ENCODE measurements around the gene LHX4. TPM values are rescaled to one million over a fixed set of nuclear protein-coding genes. Genes with fewer than 3 reads are reported as not detected.

The LHX4 gene
- polyA plus RNA-seq, 6 donors from 2014 or later, result 0.12 to 0.42 (median 0.23) TPM; not detected in 1

- ATAC-seq (ENCODE audit: low read depth in 2 of 2) (no peak), DNase-seq (no peak)
- Mint-ChIP-seq H3K4me3 (no peak overlapping the region), H3K36me3 (no peaks in the 10 kb centered on the region), H3K27ac (no peak overlapping the region), H3K27me3 (peaks cover 38 to 63% (median 60%) of the 10 kb centered on the region in 3 donors), H3K4me1 (no peaks in the 10 kb centered on the region), H3K9me3 (peaks cover 0 to 2% (median 0%) of the 10 kb centered on the region in 7 donors)
Observed at GRCh38 chr1:180221462-180221861, 8.6 kb upstream of the LHX4 start.

GRCh38 chr1:180224902-180225301, 5.2 kb upstream of the LHX4 start:
- DNase-seq (no peak), ATAC-seq (ENCODE audit: low read depth in 2 of 2) (no peak)
- Mint-ChIP-seq H3K36me3 (no peaks in the 10 kb centered on the region), H3K27ac (peak overlapping the region in 1 of 6 donors; percentile 37), H3K27me3 (peaks cover 53 to 79% (median 77%) of the 10 kb centered on the region in 3 donors), H3K4me1 (peaks cover 7 to 8% (median 8%) of the 10 kb centered on the region in 3 donors), H3K9me3 (peaks cover 0 to 2% (median 0%) of the 10 kb centered on the region in 7 donors), H3K4me3 (peak overlapping the region in 1 of 8 donors; percentile 26)

GRCh38 chr1:180225403-180225802, 4.7 kb upstream of the LHX4 start:
- H3K4me1 Mint-ChIP-seq, result peaks cover 7 to 8% (median 8%) of the 10 kb centered on the region in 3 donors
- peak overlapping the region in 1 of 8 donors; percentile 26 for H3K4me3 Mint-ChIP-seq
- no peak for ATAC-seq (ENCODE audit: low read depth in 2 of 2)
- H3K27me3 Mint-ChIP-seq, result peaks cover 53 to 75% (median 74%) of the 10 kb centered on the region in 3 donors
- no peak overlapping the region for H3K27ac Mint-ChIP-seq
- H3K9me3 Mint-ChIP-seq, result peaks cover 0 to 2% (median 0%) of the 10 kb centered on the region in 7 donors
- DNase-seq, result no peak
- no peaks in the 10 kb centered on the region for H3K36me3 Mint-ChIP-seq

GRCh38 chr1:180227861-180228647, 2.0 kb upstream of the LHX4 start:
- Mint-ChIP-seq H3K36me3 (no peaks in the 10 kb centered on the region), H3K27ac (peak overlapping the region in 1 of 6 donors; percentile 36)
- ATAC-seq (ENCODE audit: low read depth in 2 of 2), result no peak

GRCh38 chr1:180228648-180229482, 1.2 kb upstream of the LHX4 start:
- Mint-ChIP-seq H3K27ac (peak overlapping the region in 2 of 6 donors; percentile 29 to 88), H3K4me1 (peaks cover 16 to 25% (median 24%) of the 10 kb centered on the region in 3 donors), H3K4me3 (peak overlapping the region; percentile 72 to 88 (median 78)), H3K27me3 (peaks cover 57 to 74% (median 64%) of the 10 kb centered on the region in 3 donors), H3K36me3 (no peaks in the 10 kb centered on the region), H3K9me3 (peaks cover 0 to 4% (median 0%) of the 10 kb centered on the region in 7 donors)
- DNase-seq (no peak), ATAC-seq (ENCODE audit: low read depth in 2 of 2) (peak in 1 of 2 donors; percentile 24)

More at GRCh38 chr1:180227861-180228647, 2.0 kb upstream of the LHX4 start:
- Mint-ChIP-seq H3K9me3 (peaks cover 0 to 2% (median 0%) of the 10 kb centered on the region in 7 donors), H3K27me3 (peaks cover 57 to 74% (median 64%) of the 10 kb centered on the region in 3 donors), H3K4me3 (peak overlapping the region; percentile 72 to 88 (median 76)), H3K4me1 (peaks cover 15 to 22% (median 19%) of the 10 kb centered on the region in 3 donors)
- DNase-seq, result no peak

GRCh38 chr1:180230416-180230790, 339 bp downstream of the LHX4 start:
- H3K4me3 Mint-ChIP-seq, result peak overlapping the region; percentile 73 to 91 (median 85)
- peaks cover 56 to 76% (median 60%) of the 10 kb centered on the region in 3 donors for H3K27me3 Mint-ChIP-seq
- peaks cover 0 to 6% (median 0%) of the 10 kb centered on the region in 7 donors for H3K9me3 Mint-ChIP-seq
- ATAC-seq (ENCODE audit: low read depth in 2 of 2), result peak in 1 of 2 donors; percentile 16
- peak overlapping the region in 2 of 6 donors; percentile 28 to 52 for H3K27ac Mint-ChIP-seq
- DNase-seq, result no peak
- no peaks in the 10 kb centered on the region for H3K36me3 Mint-ChIP-seq
- peaks cover 24 to 38% (median 38%) of the 10 kb centered on the region in 3 donors for H3K4me1 Mint-ChIP-seq

- Mint-ChIP-seq H3K4me3 (peak overlapping the region; percentile 73 to 91 (median 85)), H3K4me1 (peaks cover 28 to 43% (median 41%) of the 10 kb centered on the region in 3 donors), H3K27me3 (peaks cover 57 to 76% (median 64%) of the 10 kb centered on the region in 3 donors), H3K36me3 (no peaks in the 10 kb centered on the region), H3K27ac (no peak overlapping the region), H3K9me3 (peaks cover 0 to 6% (median 0%) of the 10 kb centered on the region in 7 donors)
- ATAC-seq (ENCODE audit: low read depth in 2 of 2), result peak in 1 of 2 donors; percentile 31
- DNase-seq, result no peak
Observed at GRCh38 chr1:180230791-180231505, 884 bp downstream of the LHX4 start.

- peak overlapping the region in 1 of 6 donors; percentile 24 for H3K27ac Mint-ChIP-seq
- peak; percentile 24 to 29 for ATAC-seq (ENCODE audit: low read depth in 2 of 2)
- H3K9me3 Mint-ChIP-seq, result peaks cover 0 to 6% (median under 1%) of the 10 kb centered on the region in 7 donors
- H3K36me3 Mint-ChIP-seq, result no peaks in the 10 kb centered on the region
- peaks cover 62 to 78% (median 69%) of the 10 kb centered on the region in 3 donors for H3K27me3 Mint-ChIP-seq
- H3K4me3 Mint-ChIP-seq, result peak overlapping the region; percentile 73 to 90 (median 82)
- no peak for DNase-seq
- H3K4me1 Mint-ChIP-seq, result peaks cover 33 to 48% (median 47%) of the 10 kb centered on the region in 3 donors
Observed at GRCh38 chr1:180231506-180231921, 1.4 kb downstream of the LHX4 start.

GRCh38 chr1:180231936-180232335, 1.9 kb downstream of the LHX4 start:
- no peak for ATAC-seq (ENCODE audit: low read depth in 2 of 2)
- H3K36me3 Mint-ChIP-seq, result no peaks in the 10 kb centered on the region
- H3K27ac Mint-ChIP-seq, result peak overlapping the region in 1 of 6 donors; percentile 10
- DNase-seq, result no peak
- H3K27me3 Mint-ChIP-seq, result peaks cover 64 to 78% (median 69%) of the 10 kb centered on the region in 3 donors
- peak overlapping the region; percentile 46 to 90 (median 82) for H3K4me3 Mint-ChIP-seq
- peaks cover 0 to 9% (median 0%) of the 10 kb centered on the region in 7 donors for H3K9me3 Mint-ChIP-seq
- peaks cover 35 to 51% (median 49%) of the 10 kb centered on the region in 3 donors for H3K4me1 Mint-ChIP-seq

- H3K36me3 Mint-ChIP-seq, result no peaks in the 10 kb centered on the region
- H3K4me1 Mint-ChIP-seq, result peaks cover 35 to 52% (median 51%) of the 10 kb centered on the region in 3 donors
- H3K4me3 Mint-ChIP-seq, result peak overlapping the region in 7 of 8 donors; percentile 59 to 88 (median 80)
Observed at GRCh38 chr1:180232521-180233043, 2.5 kb downstream of the LHX4 start.

GRCh38 chr1:180233191-180234011, 3.3 kb downstream of the LHX4 start:
- DNase-seq (no peak), ATAC-seq (ENCODE audit: low read depth in 2 of 2) (no peak)
- Mint-ChIP-seq H3K27ac (peak overlapping the region in 2 of 6 donors; percentile 24 to 59), H3K4me3 (peak overlapping the region; percentile 19 to 85 (median 70)), H3K4me1 (peaks cover 35 to 50% (median 49%) of the 10 kb centered on the region in 3 donors), H3K36me3 (no peaks in the 10 kb centered on the region), H3K27me3 (peaks cover 67 to 82% (median 69%) of the 10 kb centered on the region in 3 donors), H3K9me3 (peaks cover 0 to 9% (median 0%) of the 10 kb centered on the region in 7 donors)

More at GRCh38 chr1:180232521-180233043, 2.5 kb downstream of the LHX4 start:
- H3K9me3 Mint-ChIP-seq, result peaks cover 0 to 9% (median 0%) of the 10 kb centered on the region in 7 donors
- peak overlapping the region in 1 of 6 donors; percentile 38 for H3K27ac Mint-ChIP-seq
- DNase-seq, result no peak
- H3K27me3 Mint-ChIP-seq, result peaks cover 68 to 82% (median 69%) of the 10 kb centered on the region in 3 donors
- no peak for ATAC-seq (ENCODE audit: low read depth in 2 of 2)
